ENCODE measurements around the gene TSHB.

TSHB gene

DNA sequence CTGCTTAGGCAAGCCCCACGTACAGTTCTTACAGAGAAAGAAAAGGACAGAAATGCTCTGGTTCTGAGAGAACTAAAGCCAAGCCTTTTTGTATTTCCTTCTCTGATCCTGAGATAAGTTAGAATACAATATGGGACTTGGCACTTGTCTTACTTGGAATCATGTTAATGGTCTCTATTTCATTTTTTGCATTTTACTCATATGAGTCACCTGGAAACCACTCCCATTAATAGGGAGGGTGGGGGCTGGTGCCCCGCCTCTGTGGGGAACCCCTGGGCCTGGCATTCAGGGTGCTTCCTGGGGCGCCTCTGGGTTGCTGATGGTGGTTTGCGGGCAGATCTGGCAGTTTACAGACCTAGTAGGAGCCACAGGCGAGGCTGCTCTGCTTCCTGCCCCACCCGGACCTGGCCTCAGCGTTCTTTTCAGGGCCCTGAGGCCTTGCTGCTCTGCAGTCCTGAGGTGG is 32.9 kb downstream of the TSHB start:
- DNase-seq, result peak; percentile 89

DNA sequence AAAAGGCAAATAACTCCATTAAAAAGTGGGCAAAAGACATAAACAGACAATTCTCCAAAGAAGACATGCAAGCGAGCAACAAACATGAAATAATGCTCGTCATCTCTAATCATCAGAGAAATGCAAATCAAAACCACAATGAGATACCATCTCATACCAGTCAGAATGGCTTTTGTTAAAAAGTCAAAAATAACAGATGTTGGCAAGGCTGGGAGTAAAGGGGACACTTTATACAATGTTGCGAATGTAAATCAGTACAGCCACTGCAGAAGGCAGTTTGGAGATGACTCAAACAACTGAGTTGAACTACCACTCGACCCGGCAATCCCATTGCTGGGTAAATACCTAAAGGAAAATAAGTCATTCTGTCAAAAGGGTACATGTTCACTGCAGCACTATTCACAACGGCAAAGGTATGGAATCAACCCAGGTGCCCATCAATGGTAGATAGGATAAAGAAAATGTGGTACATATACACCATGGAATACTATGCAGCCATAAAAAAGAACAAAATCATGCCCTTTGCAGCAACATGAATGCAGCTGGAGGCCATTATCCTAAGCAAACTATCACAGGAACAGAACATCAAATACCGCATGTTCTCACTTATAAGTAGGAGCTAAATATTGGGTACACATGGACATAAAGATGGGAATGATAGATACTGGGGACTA is 33.7 kb downstream of the TSHB start:
- no peak for DNase-seq

DNA sequence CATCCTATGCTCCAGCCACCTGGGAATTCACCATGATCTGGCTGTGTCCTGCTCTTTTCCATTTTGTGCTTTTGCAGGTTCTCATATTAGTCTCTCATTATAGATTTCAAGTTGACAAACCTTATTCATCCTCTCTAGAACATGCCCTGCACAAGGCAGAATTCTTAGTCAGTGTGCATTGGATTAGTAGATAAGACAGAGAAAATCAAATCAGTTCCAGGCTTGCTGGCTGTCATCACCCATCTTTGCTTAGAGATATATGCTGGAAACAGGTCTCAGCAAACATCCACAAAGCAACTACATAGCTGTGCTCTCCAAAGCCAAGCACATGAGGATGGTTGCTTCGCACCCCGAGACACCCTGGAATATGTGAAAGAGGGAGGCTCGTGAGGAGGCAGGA is 34.8 kb downstream of the TSHB start:
- no peak for DNase-seq

DNA sequence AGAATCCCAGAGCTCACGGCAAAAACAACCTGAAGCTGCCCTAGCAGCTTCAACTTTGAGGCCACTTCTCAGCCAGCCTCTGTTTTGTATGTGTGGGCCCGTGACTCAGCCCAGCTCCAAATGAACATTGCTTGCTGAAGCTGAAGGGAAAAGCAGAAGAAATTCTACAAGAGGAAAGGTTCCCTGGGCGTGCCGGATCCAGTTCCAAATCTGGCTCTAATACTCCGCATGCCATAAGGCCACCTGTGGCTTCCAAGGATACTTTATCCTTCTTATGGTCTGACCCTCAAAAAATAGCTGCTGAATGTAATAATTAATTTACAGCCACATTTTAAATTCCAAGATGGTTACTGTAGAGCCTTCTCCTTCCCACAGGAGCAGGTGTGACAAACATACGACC is 35.4 kb downstream of the TSHB start:
- no peak for DNase-seq

DNA sequence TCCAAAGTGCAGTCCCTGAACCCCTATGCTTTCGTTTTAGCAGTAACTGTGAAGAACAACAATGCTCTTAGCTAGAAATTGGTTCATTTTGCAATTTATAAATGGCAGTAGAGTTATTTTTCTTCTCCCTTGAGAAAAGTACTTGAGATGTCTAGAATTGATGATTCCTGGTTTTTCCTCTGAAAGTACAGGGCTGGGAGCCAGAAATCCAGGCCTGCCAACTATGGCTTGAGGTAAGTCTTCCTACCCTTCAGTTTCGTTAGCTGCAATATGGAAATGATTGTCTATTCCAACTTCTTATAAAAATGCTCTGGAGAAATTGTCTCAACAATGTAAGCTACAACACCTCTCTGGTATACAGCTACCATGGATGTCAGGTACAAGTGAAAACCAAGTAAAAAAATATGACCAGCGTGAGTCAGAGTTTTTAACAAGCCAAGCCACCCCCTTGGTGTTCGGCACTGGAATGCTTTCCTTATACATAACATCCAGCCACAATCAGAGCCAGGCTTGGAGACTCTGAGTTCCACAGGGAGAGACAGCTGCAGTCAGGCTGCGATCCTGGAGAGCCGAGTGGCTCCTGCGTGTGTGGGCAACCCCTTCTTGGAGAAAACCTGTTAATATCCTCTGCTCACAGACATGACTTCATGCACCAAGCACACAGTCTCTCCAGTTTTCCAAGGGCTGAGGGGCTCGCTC is 37.7 kb downstream of the TSHB start:
- DNase-seq, result no peak

DNA sequence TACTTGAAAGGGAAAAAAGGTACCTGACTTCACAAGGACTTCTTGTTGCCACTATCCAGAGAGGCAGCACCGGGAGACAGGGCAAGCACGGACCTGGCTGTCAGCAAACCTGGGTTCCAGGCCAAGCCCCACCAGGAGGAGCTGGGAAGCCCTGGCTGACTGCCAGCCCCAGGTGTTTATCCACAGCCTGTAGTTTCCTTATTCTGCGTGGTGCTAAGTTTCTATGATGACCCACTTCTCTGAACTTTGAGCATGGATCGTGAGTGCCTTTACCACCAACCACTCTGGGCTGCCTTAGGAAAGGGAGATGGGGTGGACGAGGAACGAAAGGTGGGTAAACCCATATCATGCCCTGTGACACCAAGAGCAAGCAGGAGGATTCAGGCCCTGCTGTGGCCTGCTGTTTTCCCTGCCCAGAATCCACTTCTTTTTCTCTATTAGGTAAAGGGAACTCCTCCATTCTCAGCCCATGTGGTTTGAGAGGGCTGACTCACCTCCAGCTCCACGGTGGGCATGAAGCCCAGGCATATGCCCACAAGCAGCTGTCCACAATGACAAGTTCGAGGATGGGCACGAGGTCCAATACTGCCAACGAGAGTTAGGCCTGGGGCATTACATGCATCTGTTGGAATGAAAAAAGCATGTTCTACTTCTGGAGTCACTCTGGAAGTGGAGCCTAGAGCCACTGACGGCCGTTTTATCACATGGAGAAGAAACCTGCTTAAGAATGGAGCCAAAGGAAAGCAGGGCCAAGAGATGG is 39.4 kb downstream of the TSHB start:
- DNase-seq, result no peak

DNA sequence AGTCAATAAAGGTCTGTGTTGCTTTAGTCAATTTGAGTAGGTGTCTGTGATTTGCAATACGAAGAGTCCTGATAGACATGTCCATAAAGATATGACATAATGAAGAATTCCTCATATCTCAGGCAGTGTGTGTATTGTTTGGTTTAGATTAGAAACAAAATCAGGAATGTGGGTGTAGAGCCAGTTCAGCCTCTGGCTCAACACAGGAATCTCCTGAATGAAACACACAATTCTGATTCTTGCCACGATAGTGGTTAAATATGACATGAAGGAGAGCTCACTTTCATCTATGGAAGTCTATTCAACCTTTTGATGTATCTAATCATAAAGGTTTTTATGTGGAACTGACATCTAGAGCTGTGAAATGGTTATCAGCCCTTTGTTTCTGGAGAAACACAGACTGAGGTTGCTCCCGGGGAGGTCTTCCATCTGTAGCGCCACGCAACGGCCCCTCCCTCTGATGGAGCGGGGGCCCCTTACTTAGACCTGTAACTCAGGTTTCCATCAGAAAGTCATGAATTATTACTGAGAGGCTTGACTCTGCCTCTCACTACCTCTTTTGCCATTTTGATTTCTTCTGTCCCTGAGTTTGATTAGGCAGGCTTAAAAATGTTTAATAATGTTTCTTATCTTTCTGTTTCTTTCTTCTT is 40.2 kb downstream of the TSHB start:
- DNase-seq, result no peak

DNA sequence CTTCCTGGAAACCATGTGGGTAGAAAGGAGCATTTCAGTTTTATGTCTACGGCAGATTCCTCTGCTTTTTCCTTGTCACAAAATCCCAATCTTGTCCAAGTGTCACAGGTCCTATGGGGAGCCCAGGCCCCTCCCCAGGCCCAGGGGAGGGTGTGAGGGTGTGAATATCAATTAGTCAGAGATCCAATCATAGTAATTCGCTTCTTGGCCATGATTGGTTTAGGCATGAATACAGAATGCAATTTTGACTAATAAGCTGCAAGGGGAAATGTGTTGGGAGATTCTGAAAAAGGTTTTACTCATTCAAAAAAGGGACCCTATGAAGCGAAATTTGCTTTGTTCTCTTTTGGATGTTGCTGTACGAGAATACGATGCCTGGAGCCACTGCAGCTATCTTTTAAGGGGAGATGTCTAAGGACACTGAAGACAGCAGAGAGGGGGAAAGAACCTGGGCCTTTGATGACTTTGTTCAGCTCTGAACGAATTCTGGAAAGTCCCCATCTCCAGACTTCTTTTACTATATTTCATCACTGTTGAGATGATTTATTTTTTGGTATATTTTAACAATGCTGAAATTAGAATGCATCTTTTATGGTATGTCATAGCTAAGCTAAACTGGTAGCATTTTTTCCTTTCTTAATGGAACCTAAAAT is 41.5 kb downstream of the TSHB start:
- DNase-seq, result no peak

DNA sequence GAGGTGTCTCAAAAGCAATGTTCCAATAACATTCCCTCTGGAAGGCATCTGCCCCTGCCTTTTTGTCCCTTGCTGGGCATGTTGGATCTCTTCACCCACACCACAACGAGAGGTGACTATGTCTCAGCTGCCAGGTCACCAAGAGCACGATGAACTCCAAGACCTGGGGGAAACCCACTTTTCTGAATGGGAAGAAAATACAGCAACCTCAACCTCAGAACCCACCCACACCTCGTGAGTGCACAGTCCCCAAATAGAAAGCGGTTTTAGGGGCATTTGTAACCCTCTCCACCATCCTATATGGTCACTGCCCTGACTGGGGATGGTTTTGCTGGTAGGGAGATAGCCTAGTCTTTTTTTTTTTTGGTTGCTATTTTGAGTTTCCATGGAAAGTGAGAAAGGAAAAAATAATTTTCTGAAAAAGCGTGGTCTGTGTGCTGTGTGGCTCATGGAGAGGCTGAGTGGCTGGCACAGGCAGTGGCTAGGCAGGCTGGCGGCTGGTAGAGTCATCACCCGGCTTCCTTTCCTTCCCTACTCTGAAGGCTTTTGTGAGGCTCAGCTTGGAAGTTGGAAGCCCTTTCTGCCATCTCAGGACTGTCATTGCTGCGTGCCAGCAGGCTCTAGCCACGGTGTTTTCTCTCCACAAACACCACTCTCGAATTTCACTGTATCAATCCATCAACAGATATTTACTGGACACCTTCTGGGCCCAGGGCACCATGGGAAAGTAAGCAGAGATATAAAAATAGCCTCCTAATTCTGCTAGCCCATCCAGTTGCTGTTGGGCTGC is 43.9 kb downstream of the TSHB start:
- no peak for DNase-seq

DNA sequence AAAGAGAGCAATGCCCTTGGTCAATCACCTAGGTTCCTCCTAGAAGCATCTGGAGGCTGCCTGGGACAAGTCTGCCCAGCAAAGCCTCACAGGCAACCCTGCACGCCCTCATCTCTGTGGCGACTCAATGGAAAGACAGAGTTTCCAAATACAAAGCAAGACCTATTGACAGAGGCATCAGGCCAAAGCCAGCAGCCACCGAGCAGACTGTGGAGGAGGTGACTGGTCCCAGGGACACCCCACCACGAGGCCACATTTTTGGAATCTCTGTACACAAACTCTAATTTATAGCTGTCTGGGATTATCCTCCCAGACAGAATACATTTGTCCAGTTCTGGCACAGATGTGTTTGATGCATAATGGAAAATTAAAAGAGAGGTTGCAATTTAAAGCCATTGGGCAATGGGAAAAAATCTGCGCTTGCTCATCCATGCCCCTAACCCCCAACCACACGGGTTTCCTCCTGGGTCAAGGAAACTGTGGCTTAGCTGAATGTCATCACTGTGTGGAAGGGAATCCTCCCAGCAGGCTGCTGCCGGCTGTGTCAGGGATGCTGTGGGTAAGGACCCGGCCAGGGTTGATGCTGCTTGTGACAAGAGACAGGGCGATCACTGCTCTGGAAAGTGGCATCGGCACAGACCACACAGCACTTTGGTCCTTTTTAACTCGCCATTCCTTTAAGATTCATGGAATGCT is 45.4 kb downstream of the TSHB start:
- DNase-seq, result no peak

DNA sequence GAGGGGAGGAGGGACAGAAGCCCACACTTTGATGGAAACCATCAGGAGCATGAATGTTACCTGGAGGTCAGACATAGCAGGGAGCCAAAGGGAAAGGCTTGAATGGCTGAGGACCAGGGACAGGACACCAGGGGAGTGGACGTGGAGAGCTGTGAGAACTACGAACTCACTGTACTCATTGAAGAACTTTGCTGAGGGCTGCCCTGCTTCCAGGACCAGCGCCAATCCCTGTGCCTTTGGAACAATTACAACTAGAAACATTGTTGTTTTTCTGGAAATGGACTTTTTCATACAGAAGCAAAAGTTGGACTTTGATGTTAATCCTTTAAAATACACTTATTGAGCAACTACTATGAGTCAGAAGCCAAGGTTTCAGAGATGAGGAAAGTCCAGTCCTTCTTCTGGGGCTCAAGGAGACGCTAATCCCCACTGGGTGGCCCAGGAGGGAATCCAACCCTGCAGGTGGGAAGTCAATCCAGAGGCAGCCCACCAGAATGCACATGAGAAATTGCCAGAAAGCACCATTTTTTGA is 46.8 kb downstream of the TSHB start:
- DNase-seq, result no peak

DNA sequence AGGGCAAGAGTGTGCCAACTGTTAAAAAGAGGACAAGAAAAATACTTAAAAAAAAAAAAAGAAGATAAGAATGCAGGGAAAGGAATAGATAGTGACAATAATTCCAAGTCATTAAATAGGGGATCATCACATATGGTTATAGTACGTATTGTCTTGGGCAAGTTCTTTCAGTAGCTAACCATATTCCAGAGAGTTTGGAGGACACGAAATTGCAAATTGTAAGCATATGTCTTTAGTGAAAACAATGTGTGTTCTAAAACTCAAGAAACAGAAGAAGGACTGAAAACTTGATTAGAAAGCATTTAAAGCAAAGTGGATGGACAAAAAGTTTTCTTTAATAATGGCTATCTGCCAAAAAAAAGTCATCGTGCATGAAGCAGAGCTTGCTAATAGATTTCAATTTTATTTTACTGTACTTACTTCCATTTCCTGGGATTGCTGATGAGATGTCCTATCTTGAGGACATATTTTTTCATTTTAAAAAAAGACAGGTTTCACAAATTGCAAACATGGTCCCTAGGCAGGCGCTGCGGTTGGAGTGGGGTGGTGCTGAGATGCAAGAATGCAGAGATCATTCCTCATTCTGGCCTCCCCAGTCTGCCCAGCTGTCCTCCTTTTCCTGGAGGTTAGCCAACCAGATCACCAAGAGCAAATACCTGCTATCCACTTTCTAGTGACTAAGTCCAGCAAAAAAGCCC is 47.8 kb downstream of the TSHB start:
- no peak for DNase-seq

DNA sequence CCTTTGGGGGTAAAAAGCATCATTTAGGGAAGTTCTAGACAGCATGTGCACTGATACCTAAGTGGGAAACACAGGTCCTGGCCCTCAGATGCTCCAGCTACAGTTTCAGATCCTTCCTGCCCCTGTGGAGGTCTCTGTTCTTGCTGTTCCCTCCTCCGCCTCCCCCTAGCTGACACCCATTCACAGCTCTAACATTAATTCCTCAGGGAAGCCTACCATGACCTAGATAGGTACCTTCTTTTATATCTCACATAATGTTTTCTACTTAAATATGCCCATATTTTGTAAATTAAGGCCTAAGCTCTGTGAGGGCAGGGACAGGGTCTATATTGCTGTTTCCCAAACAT is 48.3 kb downstream of the TSHB start:
- no peak for DNase-seq

DNA sequence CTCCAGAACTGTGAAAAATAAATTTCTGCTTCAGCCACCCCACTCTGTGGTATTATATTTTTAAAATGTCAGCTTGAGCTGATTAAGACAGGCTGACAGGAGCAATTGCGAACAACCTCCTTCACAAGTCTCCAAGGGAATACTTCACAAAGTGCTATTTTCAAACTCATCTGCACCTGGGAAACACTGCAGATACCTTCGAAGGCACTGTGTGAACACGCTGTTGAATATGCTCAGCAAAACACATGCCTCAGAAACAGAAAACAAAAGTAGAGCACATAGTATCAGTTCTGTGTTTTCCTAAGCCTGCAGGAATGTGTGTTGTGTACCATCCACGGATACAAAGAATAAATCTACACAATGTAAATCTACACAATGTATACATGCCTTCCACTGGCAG is 49.1 kb downstream of the TSHB start:
- no peak for DNase-seq

DNA sequence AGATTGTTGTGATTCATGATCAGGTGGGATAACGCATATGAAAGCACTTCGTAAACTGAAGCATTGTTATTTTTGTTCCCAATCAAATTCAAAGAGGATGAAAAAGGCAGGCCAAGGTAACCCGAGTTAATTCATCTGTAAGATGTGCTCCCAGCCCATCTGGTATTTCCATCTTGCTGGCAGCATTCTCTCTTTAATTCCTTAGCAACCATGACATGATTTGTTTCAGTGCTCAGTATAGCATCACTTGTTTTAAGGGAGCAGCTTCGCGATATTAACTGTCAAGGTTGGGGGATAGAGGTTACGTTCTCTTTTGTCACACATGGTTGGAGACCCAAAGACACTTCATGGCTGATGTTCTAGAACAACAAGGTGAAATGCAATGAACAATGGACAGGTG is 53.3 kb downstream of the TSHB start:
- no peak for DNase-seq

Measured in activated CD8-positive, alpha-beta memory T cell treated with anti-CD3 and anti-CD28 coated beads for 24 hours (primary cell).